GM20000 (cell line): ENCODE data around the gene LAMTOR4.
A peak's percentile ranks its signal among the peaks of the same experiment; 100 is the strongest.

Source experiments
- DNase-seq: peaks from one replicate; pipeline ENCODE4 v3.0.0; 2012; ENCODE audit warnings: low spot score
- TF ChIP-seq, protein P1 (sequence below): IDR thresholded peaks from 2 replicates; pipeline ENCODE4 v1.5.1; 2012; ENCODE audit warnings: mild to moderate bottlenecking, control low read depth; ENCODE audit errors: extremely low read depth, missing control alignments

Gene LAMTOR4

GRCh38 chr7:100118388-100119071 lies 30.2 kb upstream of the LAMTOR4 start:
- DNase-seq, result no peak
- TF ChIP-seq, protein P1, sequence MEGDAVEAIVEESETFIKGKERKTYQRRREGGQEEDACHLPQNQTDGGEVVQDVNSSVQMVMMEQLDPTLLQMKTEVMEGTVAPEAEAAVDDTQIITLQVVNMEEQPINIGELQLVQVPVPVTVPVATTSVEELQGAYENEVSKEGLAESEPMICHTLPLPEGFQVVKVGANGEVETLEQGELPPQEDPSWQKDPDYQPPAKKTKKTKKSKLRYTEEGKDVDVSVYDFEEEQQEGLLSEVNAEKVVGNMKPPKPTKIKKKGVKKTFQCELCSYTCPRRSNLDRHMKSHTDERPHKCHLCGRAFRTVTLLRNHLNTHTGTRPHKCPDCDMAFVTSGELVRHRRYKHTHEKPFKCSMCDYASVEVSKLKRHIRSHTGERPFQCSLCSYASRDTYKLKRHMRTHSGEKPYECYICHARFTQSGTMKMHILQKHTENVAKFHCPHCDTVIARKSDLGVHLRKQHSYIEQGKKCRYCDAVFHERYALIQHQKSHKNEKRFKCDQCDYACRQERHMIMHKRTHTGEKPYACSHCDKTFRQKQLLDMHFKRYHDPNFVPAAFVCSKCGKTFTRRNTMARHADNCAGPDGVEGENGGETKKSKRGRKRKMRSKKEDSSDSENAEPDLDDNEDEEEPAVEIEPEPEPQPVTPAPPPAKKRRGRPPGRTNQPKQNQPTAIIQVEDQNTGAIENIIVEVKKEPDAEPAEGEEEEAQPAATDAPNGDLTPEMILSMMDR, result no peak

GRCh38 chr7:100119072-100119969 lies 29.4 kb upstream of the LAMTOR4 start, which contains the start of the genes CNPY4 and TAF6:
CNPY4 (plus strand) TSS chr7:100119634; CDS start chr7:100119745, 111 bp downstream.
TAF6 (minus strand) TSS chr7:100119358; CDS start chr7:100114209, 5,149 bp downstream.
- TF ChIP-seq, protein P1, result no peak
- DNase-seq, result peak; percentile 98

- TF ChIP-seq, protein P1, result no peak
- DNase-seq, result no peak
Measured at GRCh38 chr7:100119970-100120732, 28.6 kb upstream of the LAMTOR4 start.

DNA sequence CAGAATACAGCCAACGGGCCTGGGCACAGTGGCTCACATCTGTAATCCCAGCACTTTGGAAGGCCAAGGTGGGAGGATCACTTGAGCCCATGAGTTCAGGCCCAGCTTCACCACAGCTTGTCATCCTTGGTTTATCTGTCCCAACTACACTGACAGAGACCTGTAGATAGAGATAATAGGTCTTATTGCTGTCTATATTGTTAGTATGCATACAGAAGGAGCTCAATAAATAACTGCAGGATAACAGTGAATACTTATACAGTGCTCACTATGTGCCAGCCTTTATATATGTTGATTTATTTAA lies 28.0 kb upstream of the LAMTOR4 start:
- TF ChIP-seq, protein P1, result no peak
- no peak for DNase-seq

DNA sequence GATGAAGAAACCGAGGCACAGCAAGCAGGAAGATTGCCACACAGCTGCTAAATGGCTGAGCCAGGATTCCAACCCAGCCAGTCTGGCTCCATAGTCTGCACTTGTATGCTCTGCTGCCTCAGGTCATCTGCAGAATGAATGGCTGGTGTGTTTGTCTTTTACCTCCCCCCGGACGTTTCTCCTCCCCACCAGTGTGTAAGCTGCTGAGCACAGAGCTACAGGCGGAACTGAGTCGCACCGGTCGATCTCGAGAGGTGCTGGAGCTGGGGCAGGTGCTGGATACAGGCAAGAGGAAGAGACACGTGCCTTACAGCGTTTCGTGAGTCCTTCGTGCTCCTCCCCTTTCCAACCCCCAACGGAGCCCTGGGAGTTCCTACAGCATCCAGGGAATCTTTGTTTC lies 26.7 kb upstream of the LAMTOR4 start:
- DNase-seq, result no peak
- TF ChIP-seq, protein P1, result no peak

DNA sequence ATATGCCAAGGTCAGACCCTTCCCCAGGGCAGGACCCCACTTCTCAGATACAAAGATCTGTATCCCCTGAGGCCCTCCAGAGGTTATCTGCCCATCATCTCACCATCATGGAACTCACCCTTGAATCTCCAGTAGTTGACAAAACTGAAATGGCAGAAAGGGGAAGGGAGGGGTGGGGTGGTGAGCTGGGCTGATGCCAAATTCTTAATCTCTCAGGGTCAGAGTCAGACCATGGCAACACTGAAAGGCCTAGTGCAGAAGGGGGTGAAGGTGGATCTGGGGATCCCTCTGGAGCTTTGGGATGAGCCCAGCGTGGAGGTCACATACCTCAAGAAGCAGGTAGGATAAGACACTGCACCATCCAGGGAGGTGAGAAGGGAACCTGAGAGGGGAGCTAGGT lies 26.1 kb upstream of the LAMTOR4 start:
- no peak for DNase-seq
- TF ChIP-seq, protein P1, result no peak
